ENCODE data around the gene A1BG.

DNA sequence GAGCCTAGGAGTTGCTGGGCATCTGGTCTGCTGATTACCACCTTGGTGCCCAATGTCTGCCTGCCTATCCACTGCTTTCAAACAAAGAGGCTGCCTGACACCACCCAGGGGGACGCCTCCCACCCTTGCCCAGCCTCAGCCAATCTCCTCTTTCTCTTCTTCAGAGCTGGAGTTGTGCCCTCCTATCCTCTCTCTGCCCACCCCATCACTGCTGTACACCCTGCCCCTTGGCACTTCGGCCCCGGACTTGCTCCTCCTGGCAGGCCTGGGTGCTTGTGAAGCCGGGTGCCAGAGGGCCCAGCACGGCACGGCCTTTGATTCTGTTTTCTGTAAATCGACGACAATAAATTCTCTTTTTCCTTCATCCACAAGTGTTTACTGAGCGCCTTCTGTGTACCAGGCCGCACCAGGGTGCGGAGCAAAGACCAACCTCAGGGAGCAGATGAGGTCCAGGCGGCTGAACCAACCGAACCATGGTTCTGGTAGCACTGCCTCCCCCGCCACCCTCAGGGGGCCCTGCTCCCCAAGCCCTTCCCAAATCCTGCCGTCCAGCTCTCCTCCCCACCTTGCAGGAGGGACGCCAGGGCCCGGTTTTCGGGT lies 47.1 kb upstream of the A1BG start:
- TF ChIP-seq, protein P1, sequence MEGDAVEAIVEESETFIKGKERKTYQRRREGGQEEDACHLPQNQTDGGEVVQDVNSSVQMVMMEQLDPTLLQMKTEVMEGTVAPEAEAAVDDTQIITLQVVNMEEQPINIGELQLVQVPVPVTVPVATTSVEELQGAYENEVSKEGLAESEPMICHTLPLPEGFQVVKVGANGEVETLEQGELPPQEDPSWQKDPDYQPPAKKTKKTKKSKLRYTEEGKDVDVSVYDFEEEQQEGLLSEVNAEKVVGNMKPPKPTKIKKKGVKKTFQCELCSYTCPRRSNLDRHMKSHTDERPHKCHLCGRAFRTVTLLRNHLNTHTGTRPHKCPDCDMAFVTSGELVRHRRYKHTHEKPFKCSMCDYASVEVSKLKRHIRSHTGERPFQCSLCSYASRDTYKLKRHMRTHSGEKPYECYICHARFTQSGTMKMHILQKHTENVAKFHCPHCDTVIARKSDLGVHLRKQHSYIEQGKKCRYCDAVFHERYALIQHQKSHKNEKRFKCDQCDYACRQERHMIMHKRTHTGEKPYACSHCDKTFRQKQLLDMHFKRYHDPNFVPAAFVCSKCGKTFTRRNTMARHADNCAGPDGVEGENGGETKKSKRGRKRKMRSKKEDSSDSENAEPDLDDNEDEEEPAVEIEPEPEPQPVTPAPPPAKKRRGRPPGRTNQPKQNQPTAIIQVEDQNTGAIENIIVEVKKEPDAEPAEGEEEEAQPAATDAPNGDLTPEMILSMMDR (IDR thresholded peaks at IDR 0.05), result no peak
- TF ChIP-seq POLR2A (IDR thresholded peaks at IDR 0.05), result no peak

Measured in thyroid gland (tissue), 4 donors.